Stimulated activated CD4-positive, alpha-beta T cell treated with anti-CD3 and anti-CD28 coated beads, Interleukin-12 subunit alpha, Interleukin-12 subunit beta, amount 100 ng/mL, for 24 hours (primary cell): ENCODE results near the gene GNAT2.

Source experiments
- DNase-seq, 2 experiments: peaks; one replicate each; pipeline ENCODE4 v3.0.0-alpha.2; 2020; ENCODE audit warnings: low read depth in 2 of 2

Gene GNAT2

DNA sequence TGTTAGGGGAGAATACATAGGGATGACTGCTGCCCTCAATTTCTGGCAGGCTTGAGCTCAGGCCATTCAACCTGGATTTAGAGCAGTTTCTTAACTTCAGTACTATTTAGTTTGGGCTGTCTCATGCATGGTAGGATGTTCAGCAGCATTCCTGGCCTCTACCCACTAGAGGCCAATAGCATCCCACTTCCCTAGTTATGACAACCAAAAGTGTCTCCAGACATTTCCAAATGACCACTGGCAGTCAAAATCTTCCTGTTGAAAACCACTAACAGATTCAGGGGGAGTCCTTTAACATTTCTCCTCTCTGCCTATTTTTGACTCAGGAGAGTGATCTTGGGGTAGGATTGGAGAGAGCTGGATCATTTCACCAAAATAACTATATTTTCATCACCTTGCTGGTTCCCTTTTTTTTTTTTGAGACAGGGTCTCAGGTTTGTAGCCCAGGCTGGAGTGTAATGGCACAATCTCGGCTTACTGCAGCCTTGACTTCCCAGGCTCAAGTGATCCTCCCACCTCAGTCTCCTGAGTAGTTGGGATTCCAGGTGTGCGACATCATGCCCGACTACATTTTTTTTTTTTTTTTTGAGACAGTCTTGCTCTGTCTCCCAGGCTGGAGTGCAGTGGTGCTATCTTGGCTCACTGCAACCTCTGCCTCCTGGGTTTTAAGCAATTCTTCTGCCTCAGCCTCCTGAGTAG, 8.7 kb downstream of the GNAT2 start:
- DNase-seq: no peak

- no peak for DNase-seq
Observed at GRCh38 chr1:109609881-109610280, 9.5 kb downstream of the GNAT2 start.

- no peak for DNase-seq
Observed at GRCh38 chr1:109605381-109605780, 14.0 kb downstream of the GNAT2 start.

- DNase-seq: no peak
Observed at GRCh38 chr1:109603229-109603628, 16.2 kb downstream of the GNAT2 start.

DNA sequence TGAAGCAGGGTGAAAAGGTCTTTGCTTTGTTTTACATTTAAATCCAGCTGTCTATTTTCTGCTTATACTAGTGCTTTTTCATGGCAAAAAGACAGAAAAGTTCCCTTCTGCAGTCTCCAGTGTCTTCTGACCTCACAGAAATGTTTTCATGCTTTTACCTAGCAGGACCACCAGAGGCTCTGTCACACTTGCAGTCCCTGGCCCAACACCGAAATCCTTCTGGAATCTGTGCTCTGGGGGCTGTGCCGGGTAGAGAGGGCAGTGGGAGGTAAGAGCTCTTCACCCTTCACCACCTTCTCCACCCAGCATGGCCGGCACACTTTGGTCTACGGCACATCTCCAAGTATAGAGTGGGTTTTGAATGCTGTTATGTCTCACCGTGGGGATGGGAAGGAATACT, 20.8 kb downstream of the GNAT2 start:
- no peak for DNase-seq

DNA sequence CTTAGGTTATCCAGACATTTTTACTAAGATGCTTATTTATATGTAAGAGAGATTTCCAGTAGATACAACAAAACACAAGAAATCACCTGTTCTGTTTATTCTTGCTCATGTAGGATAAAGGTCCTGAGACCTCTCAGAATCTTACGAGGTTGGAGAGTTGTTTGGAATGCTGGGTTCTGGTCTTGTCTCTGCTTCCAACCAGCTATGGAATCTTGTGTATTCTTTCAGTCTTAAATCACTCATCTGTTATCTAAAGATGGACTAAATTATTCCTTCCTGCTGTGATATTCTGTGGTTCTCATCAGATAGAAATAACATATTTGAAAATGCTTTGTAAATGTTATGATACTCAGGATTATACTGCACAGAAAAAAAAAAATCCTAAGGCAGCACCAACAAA, 21.3 kb downstream of the GNAT2 start:
- DNase-seq: no peak

- DNase-seq: no peak
Observed at GRCh38 chr1:109595531-109595930, 23.9 kb downstream of the GNAT2 start.

GRCh38 chr1:109592916-109593315, 26.5 kb downstream of the GNAT2 start:
- DNase-seq: no peak

GRCh38 chr1:109589679-109590078, 29.7 kb downstream of the GNAT2 start:
- no peak for DNase-seq

DNA sequence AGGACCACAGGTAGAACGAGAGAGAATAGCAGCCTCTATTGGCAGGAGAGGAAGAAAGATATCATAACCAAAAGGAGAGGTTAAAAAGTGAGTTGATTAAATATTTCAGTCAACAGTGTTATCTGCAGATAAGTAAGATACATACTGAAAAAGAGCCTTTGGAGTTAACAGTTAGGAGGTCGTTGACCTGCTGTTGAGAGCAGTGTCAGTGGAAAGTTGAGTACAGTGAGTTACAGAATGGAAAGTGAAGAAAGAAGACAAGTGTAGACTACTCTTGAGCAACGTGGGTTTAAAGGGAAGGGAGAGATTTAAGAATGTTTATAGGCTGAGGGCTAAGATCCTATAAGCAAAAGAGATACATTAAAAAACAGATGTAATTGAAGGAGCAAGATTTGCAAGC, 30.2 kb downstream of the GNAT2 start:
- DNase-seq: no peak

DNA sequence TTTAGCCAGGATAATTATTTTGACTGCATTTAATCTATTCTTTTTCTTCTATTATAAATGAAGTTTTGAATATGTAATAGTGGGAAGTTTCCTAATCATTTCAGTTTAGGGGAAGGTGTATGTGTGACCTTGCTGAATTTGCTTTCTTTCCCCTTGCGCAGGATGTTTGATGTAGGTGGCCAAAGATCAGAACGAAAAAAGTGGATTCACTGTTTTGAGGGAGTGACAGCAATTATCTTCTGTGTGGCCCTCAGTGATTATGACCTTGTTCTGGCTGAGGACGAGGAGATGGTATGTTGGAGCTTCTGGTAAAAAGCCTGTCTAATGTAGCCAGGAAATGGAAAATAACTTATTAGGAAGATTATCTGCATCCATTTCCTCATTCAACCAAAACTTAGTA, 33.4 kb downstream of the GNAT2 start:
- no peak for DNase-seq

DNA sequence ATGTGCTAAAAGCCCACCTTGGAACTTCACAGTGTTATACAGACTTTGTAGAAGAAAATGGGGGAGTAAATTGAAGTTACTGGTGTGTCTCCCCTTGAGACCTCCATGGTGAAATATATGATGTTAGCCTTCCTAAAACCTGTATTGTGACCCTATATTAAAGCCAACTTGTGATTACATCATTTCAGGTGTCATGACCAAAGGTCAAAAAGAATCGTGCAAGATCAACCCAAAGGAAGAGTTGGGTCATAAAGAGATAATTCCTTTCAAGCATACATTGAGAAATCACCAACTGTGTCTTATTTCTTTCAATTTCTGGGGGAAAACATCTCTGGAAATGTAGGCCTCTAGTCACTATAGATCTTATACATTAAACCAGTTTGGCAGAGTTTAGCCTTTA, 34.6 kb downstream of the GNAT2 start:
- DNase-seq: no peak

GRCh38 chr1:109582021-109582420, 37.4 kb downstream of the GNAT2 start:
- DNase-seq: no peak

- DNase-seq: no peak
Observed at GRCh38 chr1:109579491-109579890, 39.9 kb downstream of the GNAT2 start.

GRCh38 chr1:109578947-109579443, 40.4 kb downstream of the GNAT2 start:
- DNase-seq: no peak

DNA sequence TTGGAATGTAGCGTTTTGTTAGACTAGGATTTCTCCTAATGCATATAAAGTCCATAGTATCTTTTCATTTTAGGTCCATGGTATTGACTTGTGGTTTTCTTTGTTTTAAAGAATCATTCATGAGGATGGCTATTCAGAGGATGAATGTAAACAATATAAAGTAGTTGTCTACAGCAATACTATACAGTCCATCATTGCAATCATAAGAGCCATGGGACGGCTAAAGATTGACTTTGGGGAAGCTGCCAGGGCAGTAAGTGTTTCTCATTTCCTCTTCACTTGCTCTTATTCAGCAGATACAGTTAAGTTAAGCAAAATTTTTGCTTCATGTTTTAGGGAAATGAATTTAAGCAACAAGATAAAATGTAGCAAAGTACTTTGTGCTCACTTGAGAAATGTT, 45.6 kb downstream of the GNAT2 start:
- no peak for DNase-seq

- DNase-seq: no peak
Observed at GRCh38 chr1:109570414-109570813, 49.0 kb downstream of the GNAT2 start.

GRCh38 chr1:109569323-109569722, 50.1 kb downstream of the GNAT2 start:
- DNase-seq: no peak

- DNase-seq: no peak
Observed at GRCh38 chr1:109567877-109568672, 51.3 kb downstream of the GNAT2 start.

- no peak for DNase-seq
Observed at GRCh38 chr1:109566982-109567381, 52.4 kb downstream of the GNAT2 start.

- DNase-seq: no peak
Observed at GRCh38 chr1:109565241-109565640, 54.2 kb downstream of the GNAT2 start.

DNA sequence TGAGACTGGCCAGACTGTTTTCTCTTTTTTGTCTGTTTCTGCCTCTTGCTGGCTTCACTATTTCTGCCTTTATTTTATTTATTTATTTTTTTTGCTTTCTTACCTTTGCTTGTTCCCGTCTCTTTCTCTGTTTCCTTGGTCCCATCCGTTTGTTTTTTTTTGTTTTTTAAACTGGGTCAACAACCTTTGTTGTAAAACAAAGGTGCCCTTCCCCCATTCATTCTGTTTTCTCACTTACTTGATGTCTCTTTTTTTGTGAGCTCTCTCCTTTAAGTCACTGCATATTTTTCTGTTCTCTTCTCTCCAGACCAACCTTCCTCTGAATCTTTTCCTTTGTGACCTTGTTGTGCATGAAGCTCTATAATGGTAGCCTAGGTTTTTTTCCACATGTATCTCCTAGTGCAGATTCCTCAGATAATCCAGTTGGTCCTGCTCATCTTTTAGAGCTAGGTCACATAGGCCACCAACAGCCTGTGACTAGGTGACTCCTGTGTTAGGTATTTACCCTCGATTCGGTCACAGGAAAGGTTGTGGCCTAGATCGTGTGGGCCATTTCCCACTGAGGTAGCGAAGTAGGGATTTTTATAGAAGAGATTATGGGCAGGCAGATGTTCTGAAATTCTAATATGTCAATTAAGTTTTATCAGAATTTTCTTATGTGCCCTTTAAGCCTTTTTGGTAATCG, 55.1 kb downstream of the GNAT2 start:
- no peak for DNase-seq

GRCh38 chr1:109559995-109560394, 59.4 kb downstream of the GNAT2 start:
- no peak for DNase-seq
